ENCODE results near the gene CSGALNACT2.
A peak's percentile ranks its signal among the peaks of the same experiment; 100 is the strongest.
"Not testable (repeated sequence)": the region's sequence is repeated elsewhere in the genome, so short reads cannot be mapped to it uniquely, and the experiment has no call there.

CSGALNACT2 gene

GRCh38 chr10:43162604-43163003 lies 24.4 kb downstream of the CSGALNACT2 start:
- Mint-ChIP-seq H3K9me3 (no peaks in the 10 kb centered on the region), H3K36me3 (ENCODE audit: low read depth) (peaks cover 70% of the 10 kb centered on the region), H3K27ac (peak overlapping the region; percentile 97)

GRCh38 chr10:43166207-43166879 lies 28.1 kb downstream of the CSGALNACT2 start:
- peak overlapping the region; percentile 69 for H3K27ac Mint-ChIP-seq

More at GRCh38 chr10:43162604-43163003, 24.4 kb downstream of the CSGALNACT2 start:
- H3K4me3 Mint-ChIP-seq, result no peak overlapping the region
- no peak for DNase-seq
- no peaks in the 10 kb centered on the region for H3K27me3 Mint-ChIP-seq
- peaks cover 63% of the 10 kb centered on the region for H3K4me1 Mint-ChIP-seq (ENCODE audit: low read depth)

GRCh38 chr10:43166880-43167497 lies 28.7 kb downstream of the CSGALNACT2 start:
- Mint-ChIP-seq H3K27me3 (no peaks in the 10 kb centered on the region), H3K9me3 (no peaks in the 10 kb centered on the region), H3K36me3 (ENCODE audit: low read depth) (peaks cover 74% of the 10 kb centered on the region), H3K4me3 (no peak overlapping the region), H3K4me1 (ENCODE audit: low read depth) (peaks cover 44% of the 10 kb centered on the region), H3K27ac (peak overlapping the region; percentile 48)
- no peak for DNase-seq

More at GRCh38 chr10:43166207-43166879, 28.1 kb downstream of the CSGALNACT2 start:
- Mint-ChIP-seq H3K4me3 (no peak overlapping the region), H3K27me3 (no peaks in the 10 kb centered on the region), H3K36me3 (ENCODE audit: low read depth) (peaks cover 74% of the 10 kb centered on the region), H3K9me3 (no peaks in the 10 kb centered on the region), H3K4me1 (ENCODE audit: low read depth) (peaks cover 45% of the 10 kb centered on the region)
- DNase-seq, result no peak

- no peaks in the 10 kb centered on the region for H3K27me3 Mint-ChIP-seq
- no peaks in the 10 kb centered on the region for H3K9me3 Mint-ChIP-seq
- H3K27ac Mint-ChIP-seq, result no peak overlapping the region
- no peak overlapping the region for H3K4me3 Mint-ChIP-seq
- H3K4me1 Mint-ChIP-seq (ENCODE audit: low read depth), result peaks cover 45% of the 10 kb centered on the region
- no peak for DNase-seq
- H3K36me3 Mint-ChIP-seq (ENCODE audit: low read depth), result peaks cover 74% of the 10 kb centered on the region
Observed at GRCh38 chr10:43167498-43167889, 29.2 kb downstream of the CSGALNACT2 start.

- no peak for DNase-seq
- peak overlapping the region; percentile 1 for H3K27ac Mint-ChIP-seq
- H3K9me3 Mint-ChIP-seq, result no peaks in the 10 kb centered on the region
- no peaks in the 10 kb centered on the region for H3K27me3 Mint-ChIP-seq
- H3K4me1 Mint-ChIP-seq (ENCODE audit: low read depth), result peaks cover 34% of the 10 kb centered on the region
- no peak overlapping the region for H3K4me3 Mint-ChIP-seq
- H3K36me3 Mint-ChIP-seq (ENCODE audit: low read depth), result peaks cover 72% of the 10 kb centered on the region
Observed at GRCh38 chr10:43170491-43170890, 32.2 kb downstream of the CSGALNACT2 start.

- peaks cover 85% of the 10 kb centered on the region for H3K36me3 Mint-ChIP-seq (ENCODE audit: low read depth)
- H3K9me3 Mint-ChIP-seq, result peaks cover 4% of the 10 kb centered on the region
- H3K27ac Mint-ChIP-seq, result peak overlapping the region; percentile 58
- peaks cover 20% of the 10 kb centered on the region for H3K4me1 Mint-ChIP-seq (ENCODE audit: low read depth)
- DNase-seq, result no peak
- H3K27me3 Mint-ChIP-seq, result no peaks in the 10 kb centered on the region
- H3K4me3 Mint-ChIP-seq, result no peak overlapping the region
Observed at GRCh38 chr10:43172645-43173044, 34.4 kb downstream of the CSGALNACT2 start.

- H3K9me3 Mint-ChIP-seq, result peaks cover 8% of the 10 kb centered on the region
- H3K4me3 Mint-ChIP-seq, result no peak overlapping the region
- no peak for DNase-seq
- peaks cover 20% of the 10 kb centered on the region for H3K4me1 Mint-ChIP-seq (ENCODE audit: low read depth)
- H3K27me3 Mint-ChIP-seq, result no peaks in the 10 kb centered on the region
- H3K27ac Mint-ChIP-seq, result no peak overlapping the region
- H3K36me3 Mint-ChIP-seq (ENCODE audit: low read depth), result peaks cover 90% of the 10 kb centered on the region
Observed at GRCh38 chr10:43173120-43173519, 34.9 kb downstream of the CSGALNACT2 start.

- peaks cover 20% of the 10 kb centered on the region for H3K4me1 Mint-ChIP-seq (ENCODE audit: low read depth)
- H3K4me3 Mint-ChIP-seq, result no peak overlapping the region
- peaks cover 10% of the 10 kb centered on the region for H3K9me3 Mint-ChIP-seq
- DNase-seq, result no peak
- no peaks in the 10 kb centered on the region for H3K27me3 Mint-ChIP-seq
- H3K36me3 Mint-ChIP-seq (ENCODE audit: low read depth), result peaks cover 91% of the 10 kb centered on the region
- H3K27ac Mint-ChIP-seq, result no peak overlapping the region
Observed at GRCh38 chr10:43174969-43175368, 36.7 kb downstream of the CSGALNACT2 start.

- Mint-ChIP-seq H3K4me1 (ENCODE audit: low read depth) (peaks cover 16% of the 10 kb centered on the region), H3K9me3 (peaks cover 10% of the 10 kb centered on the region), H3K4me3 (no peak overlapping the region), H3K27ac (no peak overlapping the region), H3K36me3 (ENCODE audit: low read depth) (peaks cover 93% of the 10 kb centered on the region), H3K27me3 (no peaks in the 10 kb centered on the region)
- no peak for DNase-seq
Observed at GRCh38 chr10:43176271-43176670, 38.0 kb downstream of the CSGALNACT2 start.

GRCh38 chr10:43177595-43177994 lies 39.4 kb downstream of the CSGALNACT2 start:
- Mint-ChIP-seq H3K36me3 (ENCODE audit: low read depth) (peaks cover 91% of the 10 kb centered on the region), H3K4me1 (ENCODE audit: low read depth) (peaks cover 5% of the 10 kb centered on the region), H3K4me3 (no peak overlapping the region), H3K9me3 (peaks cover 10% of the 10 kb centered on the region), H3K27ac (no peak overlapping the region), H3K27me3 (no peaks in the 10 kb centered on the region)
- DNase-seq, result no peak

- Mint-ChIP-seq H3K4me1 (ENCODE audit: low read depth) (no peaks in the 10 kb centered on the region), H3K27ac (peak overlapping the region; percentile 28), H3K36me3 (ENCODE audit: low read depth) (peaks cover 91% of the 10 kb centered on the region)
Observed at GRCh38 chr10:43181146-43181545, 42.9 kb downstream of the CSGALNACT2 start.

GRCh38 chr10:43183764-43184163 lies 45.5 kb downstream of the CSGALNACT2 start:
- H3K36me3 Mint-ChIP-seq (ENCODE audit: low read depth), result peaks cover 88% of the 10 kb centered on the region
- H3K4me1 Mint-ChIP-seq (ENCODE audit: low read depth); H3K9me3 Mint-ChIP-seq; H3K4me3 Mint-ChIP-seq; DNase-seq; H3K27me3 Mint-ChIP-seq: not testable (repeated sequence)
- H3K27ac Mint-ChIP-seq, result peak overlapping the region; percentile 9

More at GRCh38 chr10:43181146-43181545, 42.9 kb downstream of the CSGALNACT2 start:
- no peak overlapping the region for H3K4me3 Mint-ChIP-seq
- peaks cover 10% of the 10 kb centered on the region for H3K9me3 Mint-ChIP-seq
- no peaks in the 10 kb centered on the region for H3K27me3 Mint-ChIP-seq
- no peak for DNase-seq

GRCh38 chr10:43186150-43186549 lies 47.9 kb downstream of the CSGALNACT2 start:
- Mint-ChIP-seq H3K27ac (no peak overlapping the region), H3K9me3 (no peaks in the 10 kb centered on the region), H3K27me3 (no peaks in the 10 kb centered on the region), H3K4me1 (ENCODE audit: low read depth) (no peaks in the 10 kb centered on the region), H3K4me3 (no peak overlapping the region), H3K36me3 (ENCODE audit: low read depth) (peaks cover 69% of the 10 kb centered on the region)
- DNase-seq, result no peak

- Mint-ChIP-seq H3K36me3 (ENCODE audit: low read depth) (peaks cover 61% of the 10 kb centered on the region), H3K27me3 (no peaks in the 10 kb centered on the region), H3K27ac (no peak overlapping the region), H3K9me3 (no peaks in the 10 kb centered on the region), H3K4me1 (ENCODE audit: low read depth) (no peaks in the 10 kb centered on the region), H3K4me3 (no peak overlapping the region)
- DNase-seq, result no peak
Observed at GRCh38 chr10:43187213-43187612, 49.0 kb downstream of the CSGALNACT2 start.

- Mint-ChIP-seq H3K36me3 (ENCODE audit: low read depth) (peaks cover 46% of the 10 kb centered on the region), H3K27ac (peak overlapping the region; percentile 26), H3K27me3 (no peaks in the 10 kb centered on the region)
Observed at GRCh38 chr10:43188702-43189101, 50.5 kb downstream of the CSGALNACT2 start.

More at GRCh38 chr10:43188702-43189101, 50.5 kb downstream of the CSGALNACT2 start:
- Mint-ChIP-seq H3K4me1 (ENCODE audit: low read depth) (no peaks in the 10 kb centered on the region), H3K9me3 (no peaks in the 10 kb centered on the region), H3K4me3 (no peak overlapping the region)
- no peak for DNase-seq
